WERI-Rb-1 (cell line): Measurements from ENCODE around the gene PPM1D.
A peak's percentile ranks its signal among the peaks of the same experiment; 100 is the strongest.

Experiments
- DNase-seq: peaks from one replicate; pipeline ENCODE4 v3.0.0-alpha.2; 2020
- H3K27ac ChIP-seq: fragments of 250-450 bp; sonication (Bioruptor Pico); 2 replicates; pipeline ENCODE4 v1.5.1; 2020; ENCODE audit warnings: mild to moderate bottlenecking, moderate library complexity
- H3K27me3 ChIP-seq: fragments of 250-450 bp; sonication (Bioruptor Pico); 2 replicates; pipeline ENCODE4 v1.5.1; 2021; ENCODE audit warnings: mild to moderate bottlenecking, low read depth, moderate library complexity; ENCODE audit not compliant: insufficient read depth, severe bottlenecking
- H3K36me3 ChIP-seq: fragments of 250-450 bp; sonication (Bioruptor Pico); 2 replicates; pipeline ENCODE4 v1.5.1; 2020; ENCODE audit warnings: mild to moderate bottlenecking, moderate library complexity
- H3K4me3 ChIP-seq: 2 replicates; pipeline ENCODE4 v1.5.1; 2011; ENCODE audit warnings: low read depth, mild to moderate bottlenecking, control low read depth, low read length
- H3K9me3 ChIP-seq: fragments of 250-450 bp; sonication (Bioruptor Pico); 2 replicates; pipeline ENCODE4 v1.5.1; 2021; ENCODE audit warnings: mild to moderate bottlenecking, moderate library complexity; ENCODE audit not compliant: severe bottlenecking
- TF ChIP-seq, protein P1 (sequence below): IDR thresholded peaks from 2 replicates; pipeline ENCODE4 v1.5.1; 2011; ENCODE audit warnings: low read depth, mild to moderate bottlenecking, control low read depth, inconsistent platforms, low read length

PPM1D gene

DNA sequence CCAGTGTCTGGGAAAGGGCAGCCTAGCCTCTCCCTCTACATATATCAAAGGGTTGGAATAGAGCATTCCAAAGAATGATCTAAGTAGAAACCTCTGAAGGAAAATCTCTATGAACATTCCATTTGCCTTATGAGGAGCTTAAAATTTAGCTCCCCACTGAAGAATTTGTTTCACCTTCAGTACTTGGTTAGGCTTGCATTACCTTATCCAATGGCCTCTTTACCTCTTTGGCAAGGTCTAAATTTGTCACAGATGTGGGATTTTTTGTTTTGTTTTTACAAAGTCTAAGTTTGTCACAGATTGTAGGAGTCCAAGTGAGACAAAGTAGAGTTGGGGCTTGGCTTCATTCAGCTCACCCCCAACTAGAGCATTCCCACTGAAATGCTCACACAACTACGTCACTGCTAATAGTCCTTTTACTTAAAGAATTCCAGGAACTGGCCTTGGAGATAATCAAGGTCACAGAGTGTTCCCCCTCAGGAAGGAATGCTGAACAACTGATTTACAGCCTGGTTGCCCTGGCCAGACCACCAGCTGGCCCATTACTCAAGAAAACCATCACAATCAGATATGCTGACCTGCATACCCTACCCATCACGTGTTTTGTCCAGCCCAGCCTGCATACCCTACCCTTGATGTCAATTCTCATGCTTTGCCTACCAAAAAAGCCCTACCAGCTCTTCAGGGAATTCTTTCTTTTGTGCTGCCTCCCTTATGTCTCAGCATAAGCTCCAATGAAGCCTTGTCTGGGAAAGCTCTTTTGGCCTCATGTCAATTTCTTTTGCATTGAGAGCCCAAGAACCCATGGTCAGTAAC is 26.5 kb upstream of the PPM1D start:
- H3K9me3 ChIP-seq = peaks cover 9% of the 10 kb centered on the region
- no peaks in the 10 kb centered on the region for H3K36me3 ChIP-seq
- no peaks in the 10 kb centered on the region for H3K27me3 ChIP-seq
- H3K27ac ChIP-seq = no peak overlapping the region
- H3K4me3 ChIP-seq = no peak overlapping the region
- TF ChIP-seq, protein P1, sequence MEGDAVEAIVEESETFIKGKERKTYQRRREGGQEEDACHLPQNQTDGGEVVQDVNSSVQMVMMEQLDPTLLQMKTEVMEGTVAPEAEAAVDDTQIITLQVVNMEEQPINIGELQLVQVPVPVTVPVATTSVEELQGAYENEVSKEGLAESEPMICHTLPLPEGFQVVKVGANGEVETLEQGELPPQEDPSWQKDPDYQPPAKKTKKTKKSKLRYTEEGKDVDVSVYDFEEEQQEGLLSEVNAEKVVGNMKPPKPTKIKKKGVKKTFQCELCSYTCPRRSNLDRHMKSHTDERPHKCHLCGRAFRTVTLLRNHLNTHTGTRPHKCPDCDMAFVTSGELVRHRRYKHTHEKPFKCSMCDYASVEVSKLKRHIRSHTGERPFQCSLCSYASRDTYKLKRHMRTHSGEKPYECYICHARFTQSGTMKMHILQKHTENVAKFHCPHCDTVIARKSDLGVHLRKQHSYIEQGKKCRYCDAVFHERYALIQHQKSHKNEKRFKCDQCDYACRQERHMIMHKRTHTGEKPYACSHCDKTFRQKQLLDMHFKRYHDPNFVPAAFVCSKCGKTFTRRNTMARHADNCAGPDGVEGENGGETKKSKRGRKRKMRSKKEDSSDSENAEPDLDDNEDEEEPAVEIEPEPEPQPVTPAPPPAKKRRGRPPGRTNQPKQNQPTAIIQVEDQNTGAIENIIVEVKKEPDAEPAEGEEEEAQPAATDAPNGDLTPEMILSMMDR = no peak
- DNase-seq = no peak

DNA sequence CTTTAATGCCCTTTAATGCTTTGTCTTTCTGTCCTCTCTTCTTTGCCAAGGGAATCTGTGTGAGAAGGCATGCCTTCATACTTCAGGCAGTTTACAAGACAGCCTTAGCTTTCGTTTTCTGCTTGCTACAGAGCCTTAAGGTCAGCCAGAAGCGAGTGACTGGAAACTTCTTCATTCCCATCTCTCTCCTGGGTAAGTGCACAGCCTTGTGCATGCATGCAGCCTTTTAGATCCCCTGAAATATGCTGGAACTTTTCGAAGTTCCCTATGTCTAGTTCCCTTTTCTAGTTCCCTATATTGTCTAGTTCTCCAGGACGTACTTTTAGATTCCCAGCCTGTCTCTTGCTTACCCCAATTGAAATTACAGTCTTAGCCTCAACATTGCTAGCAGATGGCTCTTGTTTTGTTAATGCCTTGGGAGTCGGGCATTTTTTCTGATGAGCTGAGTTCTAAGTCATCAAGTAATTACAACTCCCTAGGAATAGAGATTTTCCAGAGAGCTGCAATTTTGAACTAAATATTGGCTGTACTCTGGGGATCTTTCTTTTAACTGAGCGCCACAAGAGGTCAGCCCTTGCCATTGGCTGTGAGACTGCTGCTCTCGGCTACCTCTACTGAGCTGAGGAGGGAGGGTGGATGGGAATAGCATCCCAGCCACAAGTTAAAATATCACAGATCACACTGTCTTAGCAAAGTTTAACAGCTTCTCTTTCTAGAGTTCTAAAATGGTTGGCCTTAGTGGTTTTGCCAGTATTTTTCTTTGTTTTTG is 22.7 kb upstream of the PPM1D start:
- Histone ChIP-seq H3K27me3 (no peaks in the 10 kb centered on the region), H3K27ac (peak overlapping the region; percentile 52), H3K9me3 (peaks cover 9% of the 10 kb centered on the region), H3K36me3 (no peaks in the 10 kb centered on the region), H3K4me3 (peak overlapping the region; percentile 28)
- TF ChIP-seq, protein P1 = peak; percentile 36; the same call in 1 of the 2 replicates
- peak; percentile 52 for DNase-seq

- TF ChIP-seq, protein P1 = no peak
- H3K9me3 ChIP-seq = peaks cover 9% of the 10 kb centered on the region
- no peak overlapping the region for H3K27ac ChIP-seq
- H3K36me3 ChIP-seq = no peaks in the 10 kb centered on the region
- H3K4me3 ChIP-seq = no peak overlapping the region
- H3K27me3 ChIP-seq = no peaks in the 10 kb centered on the region
- no peak for DNase-seq
These were observed 20.9 kb upstream of the PPM1D start for GRCh38 chr17:60579090-60579489.

DNA sequence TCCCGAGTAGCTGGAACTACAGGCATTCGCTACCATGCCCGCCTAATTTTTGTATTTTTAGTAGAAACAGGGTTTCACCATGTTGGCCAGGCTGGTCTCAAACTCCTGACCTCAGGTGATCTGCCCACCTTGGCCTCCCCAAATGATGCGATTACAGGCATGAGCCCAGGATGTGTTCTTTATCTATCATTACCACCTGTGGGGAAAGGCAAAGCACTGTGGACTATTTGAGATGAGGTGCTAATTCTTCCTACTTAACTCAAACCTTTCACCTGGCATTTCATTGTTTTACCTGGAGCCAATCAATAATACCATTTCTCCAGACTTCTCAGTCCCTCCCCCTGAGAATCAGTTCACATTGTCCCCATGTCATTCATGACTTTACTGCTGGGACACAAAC is 20.4 kb upstream of the PPM1D start:
- Histone ChIP-seq H3K4me3 (no peak overlapping the region), H3K36me3 (no peaks in the 10 kb centered on the region), H3K9me3 (peaks cover 9% of the 10 kb centered on the region), H3K27ac (no peak overlapping the region), H3K27me3 (no peaks in the 10 kb centered on the region)
- DNase-seq = no peak
- TF ChIP-seq, protein P1 = no peak

DNA sequence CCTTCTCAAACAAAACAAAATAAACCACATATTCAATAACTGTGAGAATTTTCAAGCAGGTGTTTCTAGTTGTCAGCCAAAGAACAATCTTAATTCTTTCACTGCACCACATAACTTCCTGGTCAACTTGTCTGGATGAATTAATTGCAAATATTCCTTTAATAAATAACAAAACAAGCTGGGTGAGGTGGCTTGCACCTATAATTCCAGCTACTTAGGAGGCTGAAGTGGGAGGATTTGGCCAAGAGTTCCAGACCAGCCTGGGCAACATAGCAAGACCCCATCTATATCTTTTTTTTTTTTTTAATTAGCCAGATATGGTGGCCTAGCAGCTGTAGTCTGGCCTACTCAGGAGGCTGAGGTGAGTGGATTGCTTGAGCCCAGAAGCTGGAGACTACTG is 17.0 kb upstream of the PPM1D start:
- Histone ChIP-seq H3K36me3 (no peaks in the 10 kb centered on the region), H3K27me3 (no peaks in the 10 kb centered on the region), H3K27ac (no peak overlapping the region), H3K4me3 (no peak overlapping the region), H3K9me3 (no peaks in the 10 kb centered on the region)
- no peak for DNase-seq
- TF ChIP-seq, protein P1 = no peak
